Calu3 (cell line): ENCODE results near the gene PLD4. TPM values are rescaled to one million over a fixed set of nuclear protein-coding genes. Genes with fewer than 3 reads are reported as not detected.

Experiments used
- Bru-seq: library from RNA; stranded (reverse); fragments of 400-500 nt; gene quantifications from one replicate; lab custom pipeline; 2021; lab: Mats Ljungman, UMichigan
- BruChase-seq, 2 experiments: library from RNA; stranded (reverse); fragments of 400-500 nt; gene quantifications; one replicate each; lab custom pipeline; 2021; lab: Mats Ljungman, UMichigan
- BruUV-seq: library from RNA; stranded (reverse); fragments of 400-500 nt; replicated peaks from 2 replicates; lab custom pipeline; 2021; lab: Mats Ljungman, UMichigan
- CTCF ChIA-PET: fragments of 300-600 bp; sonication (Branson Sonifier 250); formaldehyde crosslinking; loops from one replicate; lab custom pipeline; 2022; ENCODE audit warnings: antibody characterized with exemption; lab: Charles Lee
- DNase-seq: peaks from one replicate; pipeline ENCODE4 v3.0.0; 2022
- H3K27ac Mint-ChIP-seq: one replicate; pipeline ENCODE4 v1.8.0; 2022; ENCODE audit warnings: mixed read lengths; ENCODE audit not compliant: unreplicated experiment
- H3K27me3 Mint-ChIP-seq: one replicate; pipeline ENCODE4 v1.8.0; 2022; ENCODE audit warnings: mixed read lengths; ENCODE audit not compliant: unreplicated experiment
- H3K36me3 Mint-ChIP-seq: one replicate; pipeline ENCODE4 v1.8.0; 2022; ENCODE audit warnings: mild to moderate bottlenecking, moderate library complexity, mixed read lengths; ENCODE audit not compliant: insufficient read depth, unreplicated experiment
- H3K4me1 Mint-ChIP-seq: one replicate; pipeline ENCODE4 v1.8.0; 2022; ENCODE audit warnings: mild to moderate bottlenecking, low read depth, mixed read lengths; ENCODE audit not compliant: unreplicated experiment
- H3K4me3 Mint-ChIP-seq: one replicate; pipeline ENCODE4 v1.8.0; 2022; ENCODE audit warnings: mild to moderate bottlenecking, low read depth, moderate library complexity, mixed read lengths; ENCODE audit not compliant: unreplicated experiment
- H3K9me3 Mint-ChIP-seq: one replicate; pipeline ENCODE4 v1.8.0; 2022; ENCODE audit warnings: low read depth, mixed read lengths; ENCODE audit not compliant: unreplicated experiment
- CTCF ChIP-seq: fragments of 200-600 bp; IDR thresholded peaks from one replicate; pipeline ENCODE4 v1.8.0; 2022; ENCODE audit warnings: antibody characterized with exemption; ENCODE audit not compliant: unreplicated experiment
- intact Hi-C: fragments of 100-400 bp; cut with micrococcal nuclease; formaldehyde crosslinking; loops from one replicate; pipeline ENCODE4 v1.10.0; 2022; ENCODE audit not compliant: unreplicated experiment
- long read RNA-seq: library from polyadenylated mRNA; stranded (forward); transcript quantifications from one replicate; pipeline ENCODE4 v2.0.0, GENCODE V29; 2022
- total RNA-seq: library from RNA; stranded (reverse); gene quantifications from 2 replicates; pipeline ENCODE4 v1.2.3, GENCODE V29; 2022

PLD4 gene
- 0.09 and 0.12 TPM in 2 replicates for total RNA-seq
- percentile 16 among the genes with signal in this experiment for Bru-seq, nascent RNA
- percentile 13 among the genes with signal in this experiment for BruChase-seq, experiment 1, labeled RNA remaining after a 6-hour chase
- percentile 8 among the genes with signal in this experiment for BruChase-seq, experiment 2, labeled RNA remaining after a 2-hour chase
- long read RNA-seq = 0 reads

GRCh38 chr14:104924421-104925213, at the start of gene PLD4:
Gene PLD4 (plus strand): TSS chr14:104924879. CDS start chr14:104927141, 2,262 bp downstream.
- H3K4me3 Mint-ChIP-seq = no peak within 1 kb of the TSS
- intact Hi-C loops = no loop called here
- no peaks in the 10 kb centered on the region for H3K27me3 Mint-ChIP-seq
- no peaks in the 10 kb centered on the region for H3K9me3 Mint-ChIP-seq
- TF ChIP-seq CTCF = no peak
- H3K36me3 Mint-ChIP-seq = no peaks in the 10 kb centered on the region
- no peak for DNase-seq
- no TSS peak for BruUV-seq
- no peaks in the 10 kb centered on the region for H3K4me1 Mint-ChIP-seq
- CTCF ChIA-PET = no interaction called here
- H3K27ac Mint-ChIP-seq = no peak within 1 kb of the TSS

GRCh38 chr14:104875412-104875751, 49.3 kb upstream of the PLD4 start:
- intact Hi-C loops = no loop called here
- Mint-ChIP-seq H3K4me3 (no peak overlapping the region), H3K27me3 (no peaks in the 10 kb centered on the region), H3K9me3 (no peaks in the 10 kb centered on the region), H3K27ac (no peak overlapping the region), H3K4me1 (peaks cover 29% of the 10 kb centered on the region), H3K36me3 (peaks cover 41% of the 10 kb centered on the region)
- DNase-seq = no peak
- no peak for TF ChIP-seq CTCF
- CTCF ChIA-PET = no interaction called here
- BruUV-seq = no TSS peak

GRCh38 chr14:104875811-104876210, 48.9 kb upstream of the PLD4 start:
- Mint-ChIP-seq H3K36me3 (peaks cover 41% of the 10 kb centered on the region), H3K4me1 (peaks cover 27% of the 10 kb centered on the region), H3K4me3 (no peak overlapping the region), H3K27me3 (no peaks in the 10 kb centered on the region), H3K9me3 (no peaks in the 10 kb centered on the region), H3K27ac (no peak overlapping the region)
- no TSS peak for BruUV-seq
- no peak for DNase-seq
- intact Hi-C loops = no loop called here
- CTCF ChIA-PET = no interaction called here
- no peak for TF ChIP-seq CTCF

- DNase-seq = peak; percentile 30
- no TSS peak for BruUV-seq
- TF ChIP-seq CTCF = no peak
- Mint-ChIP-seq H3K9me3 (no peaks in the 10 kb centered on the region), H3K27me3 (no peaks in the 10 kb centered on the region), H3K36me3 (peaks cover 38% of the 10 kb centered on the region), H3K4me3 (no peak overlapping the region), H3K4me1 (peaks cover 22% of the 10 kb centered on the region), H3K27ac (no peak overlapping the region)
- CTCF ChIA-PET = interaction anchor here (0.6 to 1.1 kb wide), 2 partner anchors 10 to 1195 kb away, joined by 3 to 4 read pairs; no protein-coding TSS in a partner anchor
- intact Hi-C loops = no loop called here
These were observed 48.4 kb upstream of the PLD4 start for GRCh38 chr14:104876251-104876699.
